ENCODE results near the gene MED27.
"Not testable (repeated sequence)": the region's sequence is repeated elsewhere in the genome, so short reads cannot be mapped to it uniquely, and the experiment has no call there.

The MED27 gene

DNA sequence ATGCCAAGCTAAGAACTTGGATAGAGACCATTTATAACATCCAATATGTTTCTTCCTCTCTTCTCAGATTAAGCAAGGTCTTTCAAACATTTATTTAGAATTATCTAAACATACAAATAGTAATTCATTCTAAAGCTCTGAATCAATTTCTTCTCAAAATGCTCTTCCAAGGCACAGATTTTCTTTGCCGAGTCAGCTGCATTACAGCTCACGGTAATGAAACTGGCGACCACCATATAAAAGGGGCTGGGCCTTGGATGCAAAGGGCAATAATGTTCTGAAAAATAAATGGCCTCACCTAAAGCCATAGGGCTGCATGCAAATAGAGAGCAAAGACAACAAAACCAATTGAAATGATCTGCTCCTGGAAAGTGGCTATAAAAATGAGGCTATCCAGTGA, 63.8 kb downstream of the MED27 start:
- in situ Hi-C loops (cut with HindIII; ENCODE audit: low sequenced_read_pairs): no loop called here
- no peak overlapping the region for H3K4me3 ChIP-seq (ENCODE audit: low read depth, low read length)
- DNase-seq (ENCODE audit: low read depth): no peak
- no peak for TF ChIP-seq CTCF (IDR thresholded peaks at IDR 0.05; ENCODE audit: low read depth, low read length, missing control alignments)

DNA sequence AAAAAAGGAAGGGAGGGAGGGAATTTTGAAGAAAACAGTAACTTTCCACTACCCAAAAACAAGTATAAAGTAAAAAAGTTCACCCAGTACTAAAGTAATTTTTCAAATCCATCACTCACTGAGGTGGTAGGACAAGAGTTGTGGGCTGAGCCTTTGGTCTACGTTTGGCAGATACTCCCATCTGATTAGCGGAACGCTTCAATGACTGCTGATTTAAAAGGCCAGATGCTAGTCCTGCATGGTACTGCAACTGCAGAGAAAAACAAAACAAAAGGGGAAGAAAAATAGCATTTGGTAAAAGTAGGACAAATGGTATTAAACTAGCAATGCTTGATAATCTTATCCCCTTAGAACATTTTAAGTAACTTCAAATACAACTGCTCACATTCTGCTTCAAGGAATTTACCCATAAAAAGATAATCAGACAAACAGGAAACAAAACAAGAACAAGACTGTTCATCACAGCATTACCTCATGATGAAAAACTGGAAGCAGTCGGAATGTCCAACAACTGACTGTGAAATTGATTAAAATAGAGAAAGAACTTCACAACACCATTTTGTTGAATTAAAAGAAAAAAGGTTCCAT, 65.4 kb downstream of the MED27 start:
- no peak for TF ChIP-seq CTCF (IDR thresholded peaks at IDR 0.05; ENCODE audit: low read depth, low read length, missing control alignments)
- no peak for DNase-seq (ENCODE audit: low read depth)
- H3K4me3 ChIP-seq (ENCODE audit: low read depth, low read length): no peak overlapping the region
- in situ Hi-C loops (cut with HindIII; ENCODE audit: low sequenced_read_pairs): no loop called here

GRCh38 chr9:132012704-132013357, 66.8 kb downstream of the MED27 start:
- DNase-seq (ENCODE audit: low read depth): no peak
- no peak for TF ChIP-seq CTCF (IDR thresholded peaks at IDR 0.05; ENCODE audit: low read depth, low read length, missing control alignments)
- in situ Hi-C loops (cut with HindIII; ENCODE audit: low sequenced_read_pairs): no loop called here
- no peak overlapping the region for H3K4me3 ChIP-seq (ENCODE audit: low read depth, low read length)

DNA sequence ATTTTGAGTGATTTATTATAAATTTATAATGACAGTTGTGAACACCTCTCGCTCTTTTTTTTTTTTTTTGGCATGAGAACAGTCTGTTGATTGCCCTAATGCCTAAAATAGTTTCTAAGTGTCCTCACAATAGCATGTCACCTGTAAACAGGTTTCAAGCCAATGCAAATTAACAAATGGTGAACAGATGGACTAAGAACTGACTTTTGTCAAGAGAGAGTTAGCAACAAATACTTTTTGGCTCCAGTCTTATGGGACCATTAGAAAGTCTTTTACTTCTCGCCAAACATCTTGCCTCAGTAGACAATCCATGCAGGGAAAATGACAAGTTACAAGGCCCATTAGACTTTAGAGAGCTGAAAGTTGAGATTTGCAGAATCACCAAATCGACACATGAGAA, 67.8 kb downstream of the MED27 start:
- in situ Hi-C loops (cut with HindIII; ENCODE audit: low sequenced_read_pairs): no loop called here
- no peak for TF ChIP-seq CTCF (IDR thresholded peaks at IDR 0.05; ENCODE audit: low read depth, low read length, missing control alignments)
- no peak for DNase-seq (ENCODE audit: low read depth)
- no peak overlapping the region for H3K4me3 ChIP-seq (ENCODE audit: low read depth, low read length)

DNA sequence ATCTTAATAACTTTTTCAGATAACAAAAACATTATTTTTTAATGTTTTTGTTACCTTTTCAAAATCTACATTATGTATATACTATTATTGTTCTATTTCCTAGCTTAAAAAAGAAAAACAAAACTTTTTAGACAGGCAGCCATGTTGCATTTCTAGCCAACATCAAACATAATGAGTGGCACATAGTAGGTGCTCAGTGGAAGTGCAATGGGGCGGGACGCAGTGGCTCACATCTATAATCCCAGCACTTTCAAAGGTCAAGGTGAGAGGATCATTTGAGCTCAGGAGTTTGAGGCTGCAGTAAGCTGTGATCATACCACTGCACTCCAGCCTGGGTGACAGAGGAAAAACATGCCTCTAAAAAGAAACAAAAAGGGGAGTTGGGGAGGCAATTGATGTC, 68.4 kb downstream of the MED27 start:
- in situ Hi-C loops (cut with HindIII; ENCODE audit: low sequenced_read_pairs): no loop called here
- no peak for TF ChIP-seq CTCF (IDR thresholded peaks at IDR 0.05; ENCODE audit: low read depth, low read length, missing control alignments)
- no peak for DNase-seq (ENCODE audit: low read depth)
- H3K4me3 ChIP-seq (ENCODE audit: low read depth, low read length): no peak overlapping the region

GRCh38 chr9:132010201-132010600, 69.5 kb downstream of the MED27 start:
- DNase-seq (ENCODE audit: low read depth); in situ Hi-C loops (cut with HindIII; ENCODE audit: low sequenced_read_pairs); H3K4me3 ChIP-seq (ENCODE audit: low read depth, low read length): not testable (repeated sequence)
